OCI-LY7 (cell line): ENCODE measurements around the gene CYP24A1.

Experiments
- CTCF ChIP-seq: fragments of 200-600 bp; sonication (generic); conservative IDR thresholded peaks from 2 replicates; pipeline ENCODE4 v1.5.1; 2014; ENCODE audit warnings: mild to moderate bottlenecking, antibody characterized with exemption, low read length, moderate library complexity, mixed read lengths
- EZH2phosphoT487 ChIP-seq: fragments of 200-600 bp; sonication (generic); IDR thresholded peaks from 2 replicates; pipeline ENCODE4 v1.6.1; 2018; ENCODE audit warnings: low read depth, borderline replicate concordance, mild to moderate bottlenecking, mixed run types, antibody characterized with exemption, low read length, moderate library complexity, mixed read lengths

- TF ChIP-seq EZH2phosphoT487 (no peak), CTCF (no peak)
These were observed 25.5 kb upstream of the CYP24A1 start for GRCh38 chr20:54199283-54199682.
